Measurements from ENCODE around the gene ACP6.

Gene ACP6

GRCh38 chr1:147603986-147604385, 66.3 kb downstream of the ACP6 start:
- DNase-seq (ENCODE audit: low read depth), result no peak
- no peak for TF ChIP-seq CTCF (IDR thresholded peaks at IDR 0.05; ENCODE audit: control insufficient read depth, insufficient read depth, low read depth, low read length, missing control alignments)
- no peak overlapping the region for H3K4me3 ChIP-seq (ENCODE audit: control insufficient read depth, low read depth, low read length)

- no peak for DNase-seq (ENCODE audit: low read depth)
Observed at GRCh38 chr1:147600119-147601111, 69.9 kb downstream of the ACP6 start.

GRCh38 chr1:147599362-147600118, 70.8 kb downstream of the ACP6 start:
- H3K4me3 ChIP-seq (ENCODE audit: control insufficient read depth, low read depth, low read length), result peak overlapping the region; percentile 88
- DNase-seq (ENCODE audit: low read depth), result peak; percentile 75
- TF ChIP-seq CTCF (IDR thresholded peaks at IDR 0.05; ENCODE audit: control insufficient read depth, insufficient read depth, low read depth, low read length, missing control alignments), result no peak

More at GRCh38 chr1:147600119-147601111, 69.9 kb downstream of the ACP6 start:
- peak overlapping the region; percentile 68 for H3K4me3 ChIP-seq (ENCODE audit: control insufficient read depth, low read depth, low read length)
- no peak for TF ChIP-seq CTCF (IDR thresholded peaks at IDR 0.05; ENCODE audit: control insufficient read depth, insufficient read depth, low read depth, low read length, missing control alignments)

GRCh38 chr1:147598621-147599361, 71.5 kb downstream of the ACP6 start:
- no peak for TF ChIP-seq CTCF (IDR thresholded peaks at IDR 0.05; ENCODE audit: control insufficient read depth, insufficient read depth, low read depth, low read length, missing control alignments)
- DNase-seq (ENCODE audit: low read depth), result no peak
- H3K4me3 ChIP-seq (ENCODE audit: control insufficient read depth, low read depth, low read length), result peak overlapping the region; percentile 88

- TF ChIP-seq CTCF (IDR thresholded peaks at IDR 0.05; ENCODE audit: control insufficient read depth, insufficient read depth, low read depth, low read length, missing control alignments), result no peak
- no peak overlapping the region for H3K4me3 ChIP-seq (ENCODE audit: control insufficient read depth, low read depth, low read length)
- no peak for DNase-seq (ENCODE audit: low read depth)
Observed at GRCh38 chr1:147597010-147597409, 73.3 kb downstream of the ACP6 start.
